HepG2 (cell line): ENCODE measurements around the gene ATXN1L. TPM values are rescaled to one million over a fixed set of nuclear protein-coding genes. Genes with fewer than 3 reads are reported as not detected.

Experiments used
- FOXC1 ChIP-seq: sonication (generic); formaldehyde crosslinking; IDR thresholded peaks from 2 replicates; pipeline ENCODE4 v1.8.0; 2022; ENCODE audit warnings: mild to moderate bottlenecking, missing genetic modification reagents, borderline replicate concordance
- MIXL1 ChIP-seq: IDR thresholded peaks from 2 replicates; pipeline ENCODE4 v1.6.1; 2016
- NFE2L2 ChIP-seq: fragments of 150-350 bp; IDR thresholded peaks from 2 replicates; pipeline ENCODE4 v1.6.1; 2014; ENCODE audit warnings: low read length
- PITX1 ChIP-seq: sonication (generic); formaldehyde crosslinking; IDR thresholded peaks from 2 replicates; pipeline ENCODE4 v1.5.1; 2020; ENCODE audit warnings: mild to moderate bottlenecking, missing genetic modification reagents
- PTBP1 ChIP-seq: fragments of 200-400 bp; formaldehyde crosslinking; IDR thresholded peaks from 2 replicates; pipeline ENCODE4 v1.6.1; 2018; ENCODE audit warnings: low read length, low read depth; ENCODE audit not compliant: poor library complexity, severe bottlenecking
- RORA ChIP-seq: sonication (generic); formaldehyde crosslinking; IDR thresholded peaks from 2 replicates; pipeline ENCODE4 v1.5.0; 2020; ENCODE audit warnings: mild to moderate bottlenecking, missing genetic modification reagents, moderate library complexity
- SP5 ChIP-seq: IDR thresholded peaks from 2 replicates; pipeline ENCODE4 v1.6.1; 2016; ENCODE audit warnings: low read depth, borderline replicate concordance
- ZNF225 ChIP-seq: sonication (generic); formaldehyde crosslinking; IDR thresholded peaks from 2 replicates; pipeline ENCODE4 v1.4.0; 2020; ENCODE audit warnings: mild to moderate bottlenecking, missing genetic modification reagents
- ZNF296 ChIP-seq: sonication (generic); formaldehyde crosslinking; conservative IDR thresholded peaks from 2 replicates; pipeline ENCODE4 v1.5.0; 2020; ENCODE audit warnings: mild to moderate bottlenecking, missing genetic modification reagents
- polyA plus RNA-seq, 8 experiments: library from polyadenylated mRNA; depleted of rRNA in 3 of 8; stranded (reverse) in 7 of 8; unstranded in 1 of 8; fragments of >200 nt; fragmentation: Illumina TruSeq in 4 of 8; extraction: Trizol in 4 of 8; gene quantifications; 2 replicates each; pipeline versions ENCODE4 v1.2.1 to v1.2.3, GENCODE V29; 2011 to 2016; ENCODE audit warnings: low read depth in 4 of 8, missing spikeins in 1 of 8, mixed read lengths in 1 of 8; ENCODE audit not compliant: insufficient read depth in 1 of 8
- total RNA-seq, 5 experiments: library from RNA; depleted of rRNA; stranded (reverse); fragments of >200 nt; fragmentation: Illumina TruSeq; extraction: Trizol; gene quantifications; 2 replicates each; pipeline ENCODE4 v1.2.3, GENCODE V29; 2016; ENCODE audit warnings: low read depth in 1 of 5
- TF ChIP-seq, protein P1 (sequence below): IDR thresholded peaks from 2 replicates; pipeline ENCODE4 v1.6.1; 2016; ENCODE audit warnings: mild to moderate bottlenecking
- TF ChIP-seq, protein P2 (sequence below): sonication (generic); formaldehyde crosslinking; IDR thresholded peaks from 2 replicates; pipeline ENCODE4 v1.8.0; 2022; ENCODE audit warnings: mild to moderate bottlenecking, missing genetic modification reagents, moderate library complexity
- TF ChIP-seq, protein P3 (sequence below): sonication (generic); formaldehyde crosslinking; IDR thresholded peaks from one replicate; pipeline ENCODE4 v1.5.1; 2020; ENCODE audit warnings: mild to moderate bottlenecking, missing genetic modification reagents; ENCODE audit errors: not compliant biosample characterization
- TF ChIP-seq, protein P4 (sequence below): sonication (generic); formaldehyde crosslinking; IDR thresholded peaks from 2 replicates; pipeline ENCODE4 v1.8.0; 2022; ENCODE audit warnings: mild to moderate bottlenecking, missing genetic modification reagents, borderline replicate concordance

The ATXN1L gene
- total and polyA plus RNA-seq, 2 of the 13 experiments (the other 11 are each of a cell fraction or from before 2014, with no cell fraction given), result 20.0 to 22.4 TPM

DNA sequence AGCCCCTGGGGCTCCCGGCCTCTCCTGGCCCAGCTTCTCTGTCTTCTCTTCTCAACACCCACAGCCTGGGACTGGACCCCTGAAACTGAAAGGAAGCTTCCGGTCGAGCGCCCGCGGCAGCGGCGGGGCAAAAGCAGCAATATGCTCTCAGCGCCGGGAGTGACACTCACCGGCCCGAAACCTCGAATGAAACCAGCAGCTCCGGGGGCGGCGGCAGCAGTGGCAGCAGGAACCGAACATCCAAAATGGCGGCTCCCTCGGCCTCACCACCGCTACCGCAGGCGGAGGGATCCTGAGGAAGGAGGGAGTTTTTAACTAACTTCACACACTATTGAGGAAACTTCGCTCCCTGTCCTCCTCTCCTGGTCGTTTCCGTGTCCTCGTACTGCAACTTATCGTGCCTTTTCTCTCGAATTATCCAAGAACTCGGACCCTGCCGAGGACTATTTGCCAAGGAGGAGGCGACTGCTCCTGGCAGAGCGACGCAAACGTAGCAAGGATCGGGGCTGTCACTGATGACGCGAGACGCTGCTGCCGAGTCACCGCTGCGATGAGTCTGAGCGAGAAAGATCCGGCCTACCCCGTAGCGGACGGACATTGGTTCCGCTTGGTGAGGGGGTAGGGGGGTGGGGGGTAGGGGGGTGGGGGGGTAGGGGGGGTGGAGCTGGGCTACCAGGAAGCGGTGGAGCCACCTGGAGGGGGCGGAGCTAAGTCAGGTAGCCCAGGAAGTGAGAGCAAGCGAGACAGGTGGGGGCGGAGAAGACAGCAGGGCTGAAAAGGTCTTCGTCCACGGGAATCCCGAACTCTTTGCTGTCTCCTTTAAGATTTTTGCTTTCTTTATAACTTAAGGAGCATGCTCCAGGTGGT, 37.0 kb upstream of the ATXN1L start, which contains the start of gene AP1G1 (continued):
- TF ChIP-seq, protein P1, sequence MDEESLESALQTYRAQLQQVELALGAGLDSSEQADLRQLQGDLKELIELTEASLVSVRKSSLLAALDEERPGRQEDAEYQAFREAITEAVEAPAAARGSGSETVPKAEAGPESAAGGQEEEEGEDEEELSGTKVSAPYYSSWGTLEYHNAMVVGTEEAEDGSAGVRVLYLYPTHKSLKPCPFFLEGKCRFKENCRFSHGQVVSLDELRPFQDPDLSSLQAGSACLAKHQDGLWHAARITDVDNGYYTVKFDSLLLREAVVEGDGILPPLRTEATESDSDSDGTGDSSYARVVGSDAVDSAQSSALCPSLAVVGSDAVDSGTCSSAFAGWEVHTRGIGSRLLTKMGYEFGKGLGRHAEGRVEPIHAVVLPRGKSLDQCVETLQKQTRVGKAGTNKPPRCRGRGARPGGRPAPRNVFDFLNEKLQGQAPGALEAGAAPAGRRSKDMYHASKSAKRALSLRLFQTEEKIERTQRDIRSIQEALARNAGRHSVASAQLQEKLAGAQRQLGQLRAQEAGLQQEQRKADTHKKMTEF (CRISPR knock-in tag), result peak; percentile 97
- TF ChIP-seq ZNF296 (CRISPR knock-in tag) (no peak), PITX1 (CRISPR knock-in tag) (peak; percentile 71), RORA (CRISPR knock-in tag) (0 out of 2 replicates have a peak, but pooled peaks have one; percentile 81), NFE2L2 (peak; percentile 49; the same call in 1 of the 2 replicates), SP5 (peak; percentile 35; the same call in 1 of the 2 replicates), MIXL1 (CRISPR knock-in tag) (peak; percentile 24), FOXC1 (peak; percentile 83; the same call in 1 of the 2 replicates), PTBP1 (no peak), ZNF225 (CRISPR knock-in tag) (no peak; the same call in 1 of the 2 replicates)
- TF ChIP-seq, protein P2, sequence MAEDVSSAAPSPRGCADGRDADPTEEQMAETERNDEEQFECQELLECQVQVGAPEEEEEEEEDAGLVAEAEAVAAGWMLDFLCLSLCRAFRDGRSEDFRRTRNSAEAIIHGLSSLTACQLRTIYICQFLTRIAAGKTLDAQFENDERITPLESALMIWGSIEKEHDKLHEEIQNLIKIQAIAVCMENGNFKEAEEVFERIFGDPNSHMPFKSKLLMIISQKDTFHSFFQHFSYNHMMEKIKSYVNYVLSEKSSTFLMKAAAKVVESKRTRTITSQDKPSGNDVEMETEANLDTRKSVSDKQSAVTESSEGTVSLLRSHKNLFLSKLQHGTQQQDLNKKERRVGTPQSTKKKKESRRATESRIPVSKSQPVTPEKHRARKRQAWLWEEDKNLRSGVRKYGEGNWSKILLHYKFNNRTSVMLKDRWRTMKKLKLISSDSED (CRISPR knock-in tag), result no peak
- TF ChIP-seq, protein P3, sequence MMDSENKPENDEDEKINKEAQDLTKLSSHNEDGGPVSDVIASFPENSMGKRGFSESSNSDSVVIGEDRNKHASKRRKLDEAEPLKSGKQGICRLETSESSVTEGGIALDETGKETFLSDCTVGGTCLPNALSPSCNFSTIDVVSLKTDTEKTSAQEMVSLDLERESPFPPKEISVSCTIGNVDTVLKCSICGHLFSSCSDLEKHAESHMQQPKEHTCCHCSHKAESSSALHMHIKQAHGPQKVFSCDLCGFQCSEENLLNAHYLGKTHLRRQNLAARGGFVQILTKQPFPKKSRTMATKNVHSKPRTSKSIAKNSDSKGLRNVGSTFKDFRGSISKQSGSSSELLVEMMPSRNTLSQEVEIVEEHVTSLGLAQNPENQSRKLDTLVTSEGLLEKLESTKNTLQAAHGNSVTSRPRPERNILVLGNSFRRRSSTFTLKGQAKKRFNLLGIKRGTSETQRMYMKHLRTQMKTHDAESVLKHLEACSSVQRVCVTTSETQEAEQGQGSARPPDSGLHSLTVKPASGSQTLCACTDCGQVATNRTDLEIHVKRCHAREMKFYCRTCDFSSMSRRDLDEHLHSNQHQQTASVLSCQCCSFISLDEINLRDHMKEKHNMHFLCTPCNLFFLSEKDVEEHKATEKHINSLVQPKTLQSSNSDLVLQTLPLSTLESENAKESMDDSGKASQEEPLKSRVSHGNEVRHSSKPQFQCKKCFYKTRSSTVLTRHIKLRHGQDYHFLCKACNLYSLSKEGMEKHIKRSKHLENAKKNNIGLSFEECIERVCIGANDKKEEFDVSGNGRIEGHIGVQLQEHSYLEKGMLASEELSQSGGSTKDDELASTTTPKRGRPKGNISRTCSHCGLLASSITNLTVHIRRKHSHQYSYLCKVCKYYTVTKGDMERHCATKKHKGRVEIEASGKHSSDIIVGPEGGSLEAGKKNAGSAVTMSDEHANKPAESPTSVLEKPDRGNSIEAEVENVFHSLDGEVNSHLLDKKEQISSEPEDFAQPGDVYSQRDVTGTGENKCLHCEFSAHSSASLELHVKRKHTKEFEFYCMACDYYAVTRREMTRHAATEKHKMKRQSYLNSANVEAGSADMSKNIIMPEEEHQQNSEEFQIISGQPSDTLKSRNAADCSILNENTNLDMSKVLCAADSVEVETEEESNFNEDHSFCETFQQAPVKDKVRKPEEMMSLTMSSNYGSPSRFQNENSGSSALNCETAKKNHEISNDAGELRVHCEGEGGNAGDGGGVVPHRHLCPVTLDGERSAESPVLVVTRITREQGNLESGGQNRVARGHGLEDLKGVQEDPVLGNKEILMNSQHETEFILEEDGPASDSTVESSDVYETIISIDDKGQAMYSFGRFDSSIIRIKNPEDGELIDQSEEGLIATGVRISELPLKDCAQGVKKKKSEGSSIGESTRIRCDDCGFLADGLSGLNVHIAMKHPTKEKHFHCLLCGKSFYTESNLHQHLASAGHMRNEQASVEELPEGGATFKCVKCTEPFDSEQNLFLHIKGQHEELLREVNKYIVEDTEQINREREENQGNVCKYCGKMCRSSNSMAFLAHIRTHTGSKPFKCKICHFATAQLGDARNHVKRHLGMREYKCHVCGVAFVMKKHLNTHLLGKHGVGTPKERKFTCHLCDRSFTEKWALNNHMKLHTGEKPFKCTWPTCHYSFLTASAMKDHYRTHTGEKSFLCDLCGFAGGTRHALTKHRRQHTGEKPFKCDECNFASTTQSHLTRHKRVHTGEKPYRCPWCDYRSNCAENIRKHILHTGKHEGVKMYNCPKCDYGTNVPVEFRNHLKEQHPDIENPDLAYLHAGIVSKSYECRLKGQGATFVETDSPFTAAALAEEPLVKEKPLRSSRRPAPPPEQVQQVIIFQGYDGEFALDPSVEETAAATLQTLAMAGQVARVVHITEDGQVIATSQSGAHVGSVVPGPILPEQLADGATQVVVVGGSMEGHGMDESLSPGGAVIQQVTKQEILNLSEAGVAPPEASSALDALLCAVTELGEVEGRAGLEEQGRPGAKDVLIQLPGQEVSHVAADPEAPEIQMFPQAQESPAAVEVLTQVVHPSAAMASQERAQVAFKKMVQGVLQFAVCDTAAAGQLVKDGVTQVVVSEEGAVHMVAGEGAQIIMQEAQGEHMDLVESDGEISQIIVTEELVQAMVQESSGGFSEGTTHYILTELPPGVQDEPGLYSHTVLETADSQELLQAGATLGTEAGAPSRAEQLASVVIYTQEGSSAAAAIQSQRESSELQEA (CRISPR knock-in tag), result no peak
- TF ChIP-seq, protein P4, sequence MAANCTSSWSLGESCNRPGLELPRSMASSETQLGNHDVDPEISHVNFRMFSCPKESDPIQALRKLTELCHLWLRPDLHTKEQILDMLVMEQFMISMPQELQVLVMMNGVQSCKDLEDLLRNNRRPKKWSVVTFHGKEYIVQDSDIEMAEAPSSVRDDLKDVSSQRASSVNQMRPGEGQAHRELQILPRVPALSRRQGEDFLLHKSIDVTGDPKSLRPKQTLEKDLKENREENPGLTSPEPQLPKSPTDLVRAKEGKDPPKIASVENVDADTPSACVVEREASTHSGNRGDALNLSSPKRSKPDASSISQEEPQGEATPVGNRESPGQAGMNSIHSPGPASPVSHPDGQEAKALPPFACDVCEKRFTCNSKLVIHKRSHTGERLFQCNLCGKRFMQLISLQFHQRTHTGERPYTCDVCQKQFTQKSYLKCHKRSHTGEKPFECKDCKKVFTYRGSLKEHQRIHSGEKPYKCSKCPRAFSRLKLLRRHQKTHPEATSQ, result peak; percentile 50; the same call in 1 of the 2 replicates
